ENCODE measurements around the gene MSI2. TPM values are rescaled to one million over a fixed set of nuclear protein-coding genes. Genes with fewer than 3 reads are reported as not detected.

MSI2 gene
- total and polyA plus RNA-seq, 2 donors (not counting 3 experiments of a cell fraction or from before 2014, with no cell fraction given): 20.9 to 59.3 TPM

- Histone ChIP-seq H3K4me2 (ENCODE audit: insufficient read depth, low read length) (no peak overlapping the region), H3K36me3 (ENCODE audit: control insufficient read depth in 2 of 2, extremely low read depth in 1 of 2, insufficient read depth in 2 of 2, low read length in 2 of 2) (no peaks in the 10 kb centered on the region), H3K27me3 (ENCODE audit: control insufficient read depth in 2 of 2, insufficient read depth in 2 of 2, low read length in 2 of 2) (no peaks in the 10 kb centered on the region), H3K9ac (replicated peaks; ENCODE audit: extremely low read depth, insufficient read depth, low read length) (no peak overlapping the region), H4K20me1 (replicated peaks; ENCODE audit: control insufficient read depth, extremely low read depth, insufficient read depth, low read length) (no peaks in the 10 kb centered on the region), H3K27ac (ENCODE audit: insufficient read depth, low read depth, low read length) (no peak overlapping the region), H3K9me3 (replicated peaks; ENCODE audit: control insufficient read depth, insufficient read depth, low read length) (no peaks in the 10 kb centered on the region), H3K4me3 (replicated peaks in 1 of 3; ENCODE audit: insufficient read depth in 1 of 3, low read depth in 1 of 3, low read length in 3 of 3) (no peak overlapping the region), H3K9me1 (replicated peaks; ENCODE audit: control insufficient read depth, extremely low read depth, insufficient read depth, low read length) (no peaks in the 10 kb centered on the region), H3K4me1 (ENCODE audit: control insufficient read depth, extremely low read depth, insufficient read depth, low read length) (no peaks in the 10 kb centered on the region), H2AFZ (ENCODE audit: low read depth, low read length) (no peak overlapping the region), H3K79me2 (ENCODE audit: control insufficient read depth, insufficient read depth, low read length) (no peaks in the 10 kb centered on the region)
- no TSS peak for BruUV-seq (replicated peaks)
- DNase-seq (ENCODE audit: low read depth, low spot score) (no peak), FAIRE-seq (no peak)
- intact Hi-C loops (cut with micrococcal nuclease): no loop called here
- TF ChIP-seq MYC (IDR thresholded peaks at IDR 0.05; ENCODE audit: low read depth, low read length): no peak
- no peak for TF ChIP-seq JUN (IDR thresholded peaks at IDR 0.05; ENCODE audit: borderline replicate concordance, insufficient read depth, insufficient read length, low read depth)
- TF ChIP-seq EZH2 (IDR thresholded peaks at IDR 0.05; ENCODE audit: borderline replicate concordance, low read depth, low read length, severe bottlenecking): no peak
- TF ChIP-seq POLR2A (IDR thresholded peaks at IDR 0.05; ENCODE audit: low read depth, low read length): no peak
- no peak for TF ChIP-seq MAX (IDR thresholded peaks at IDR 0.05; ENCODE audit: insufficient read depth, insufficient read length)
- no peak for TF ChIP-seq CTCF (IDR thresholded peaks at IDR 0.05; ENCODE audit: extremely low read depth in 1 of 2, insufficient read depth in 1 of 2, low read depth in 1 of 2, low read length in 2 of 2)
- no peak for TF ChIP-seq POLR2AphosphoS5 (IDR thresholded peaks at IDR 0.05; ENCODE audit: insufficient read depth, low read depth, low read length)
- TF ChIP-seq GATA2 (IDR thresholded peaks at IDR 0.05; ENCODE audit: insufficient read depth, insufficient read length, low read depth, low read length): no peak
- no peak for TF ChIP-seq FOS (IDR thresholded peaks at IDR 0.05; ENCODE audit: borderline replicate concordance, insufficient read depth, low read length)
- POLR2A ChIA-PET: no interaction called here
- dilution Hi-C loops (cut with MboI; ENCODE audit: extremely low pct_ligation_motif_present, low sequenced_read_pairs): no loop called here
- CTCF ChIA-PET: no interaction called here
Measured at GRCh38 chr17:57649191-57649590, 392.9 kb downstream of the MSI2 start.

Measured in endothelial cell of umbilical vein (primary cell).